GM23338 (cell line): ENCODE data around the gene MYL11. TPM values are rescaled to one million over a fixed set of nuclear protein-coding genes. Genes with fewer than 3 reads are reported as not detected.

Source experiments
- ATAC-seq: fragments of 200-7000 bp; cut with Tn5 transposase; 3 replicates; pipeline ENCODE4 v1.9.1; 2020
- DNase-seq: peaks from one replicate; pipeline ENCODE4 v3.0.0-alpha.2; 2015; ENCODE audit warnings: low spot score
- H2AFZ ChIP-seq: fragments of 200-600 bp; sonication (generic); 2 replicates; pipeline ENCODE4 v1.8.0; 2016; ENCODE audit warnings: antibody characterized with exemption, mild to moderate bottlenecking, moderate library complexity
- H3F3A ChIP-seq: fragments of 200-600 bp; sonication (generic); replicated peaks from 2 replicates; pipeline ENCODE4 v1.8.0; 2017; ENCODE audit warnings: antibody characterized with exemption, mixed run types, low read depth
- H3K27ac ChIP-seq: fragments of 200-600 bp; sonication (generic); 2 replicates; pipeline ENCODE4 v1.6.1; 2016; ENCODE audit warnings: low read depth
- H3K27me3 ChIP-seq: fragments of 200-600 bp; sonication (generic); 2 replicates; pipeline ENCODE4 v1.8.0; 2016; ENCODE audit warnings: mild to moderate bottlenecking, mixed run types, moderate library complexity; ENCODE audit not compliant: insufficient read depth
- H3K36me3 ChIP-seq: fragments of 200-600 bp; sonication (generic); 2 replicates; pipeline ENCODE4 v1.8.0; 2016; ENCODE audit warnings: mild to moderate bottlenecking; ENCODE audit not compliant: insufficient read depth
- H3K4me1 ChIP-seq: fragments of 200-600 bp; sonication (generic); 2 replicates; pipeline ENCODE4 v1.8.0; 2016; ENCODE audit warnings: mild to moderate bottlenecking, moderate library complexity; ENCODE audit not compliant: insufficient read depth
- H3K4me2 ChIP-seq: fragments of 200-600 bp; sonication (generic); 2 replicates; pipeline ENCODE4 v1.7.1; 2017; ENCODE audit warnings: mixed run types
- H3K4me3 ChIP-seq: fragments of 200-600 bp; sonication (generic); 2 replicates; pipeline ENCODE4 v1.6.1; 2016; ENCODE audit warnings: mixed run types
- H3K79me2 ChIP-seq: fragments of 200-600 bp; sonication (generic); replicated peaks from 2 replicates; pipeline ENCODE4 v1.8.0; 2017; ENCODE audit warnings: mild to moderate bottlenecking; ENCODE audit not compliant: insufficient read depth
- H3K9me2 ChIP-seq: fragments of 200-600 bp; sonication (generic); 2 replicates; pipeline ENCODE4 v1.8.0; 2017; ENCODE audit not compliant: insufficient read depth
- H4K20me1 ChIP-seq: fragments of 200-600 bp; sonication (generic); replicated peaks from 2 replicates; pipeline ENCODE4 v1.8.0; 2017; ENCODE audit warnings: mild to moderate bottlenecking; ENCODE audit not compliant: insufficient read depth
- H3K27ac Mint-ChIP-seq: 2 replicates; pipeline ENCODE4 v1.8.0; 2020; ENCODE audit warnings: inconsistent platforms, mild to moderate bottlenecking, moderate library complexity, mixed read lengths
- H3K27me3 Mint-ChIP-seq: 3 replicates; pipeline ENCODE4 v1.8.0; 2022; ENCODE audit warnings: low read depth, mild to moderate bottlenecking, moderate library complexity, mixed read lengths, inconsistent platforms; ENCODE audit not compliant: insufficient read depth, poor library complexity
- H3K36me3 Mint-ChIP-seq: 3 replicates; pipeline ENCODE4 v1.8.0; 2021; ENCODE audit warnings: low read depth, mild to moderate bottlenecking, inconsistent platforms, moderate library complexity, mixed read lengths
- H3K4me1 Mint-ChIP-seq: 3 replicates; pipeline ENCODE4 v1.8.0; 2020; ENCODE audit warnings: mild to moderate bottlenecking, inconsistent platforms, mixed read lengths
- H3K4me3 Mint-ChIP-seq: 3 replicates; pipeline ENCODE4 v1.8.0; 2021; ENCODE audit warnings: moderate library complexity, mild to moderate bottlenecking, inconsistent platforms, mixed read lengths
- H3K9me3 Mint-ChIP-seq: 3 replicates; pipeline ENCODE4 v1.8.0; 2020; ENCODE audit warnings: moderate library complexity, mild to moderate bottlenecking, inconsistent platforms, mixed read lengths
- CREB1 ChIP-seq: fragments of 250-450 bp; sonication (Bioruptor Pico); IDR thresholded peaks from 2 replicates; pipeline ENCODE4 v1.5.0; 2020; ENCODE audit warnings: low read depth, mild to moderate bottlenecking, moderate library complexity
- CTCF ChIP-seq, 2 experiments: fragments of 200-600 bp in 1 of 2; sonication (generic) in 1 of 2; conservative IDR thresholded peaks; 2 replicates each; pipeline versions ENCODE4 v1.5.1 to v1.6.1; 2016 to 2017; ENCODE audit warnings: antibody characterized with exemption in 2 of 2, low read depth in 2 of 2, mild to moderate bottlenecking in 2 of 2, moderate library complexity in 1 of 2
- ETS1 ChIP-seq: IDR thresholded peaks from 2 replicates; pipeline ENCODE4 v1.6.1; 2016; ENCODE audit warnings: antibody characterized with exemption
- JUNB ChIP-seq: IDR thresholded peaks from one replicate; pipeline ENCODE4 v1.6.1; 2016; ENCODE audit warnings: antibody characterized with exemption; ENCODE audit not compliant: unreplicated experiment
- POLR2AphosphoS5 ChIP-seq: IDR thresholded peaks from 2 replicates; pipeline ENCODE4 v1.6.1; 2016; ENCODE audit warnings: antibody characterized with exemption, low read depth
- REST ChIP-seq: IDR thresholded peaks from one replicate; pipeline ENCODE4 v1.6.1; 2018; ENCODE audit warnings: antibody characterized with exemption; ENCODE audit not compliant: unreplicated experiment
- STAT1 ChIP-seq: IDR thresholded peaks from one replicate; pipeline ENCODE4 v1.6.1; 2016; ENCODE audit warnings: antibody characterized with exemption; ENCODE audit not compliant: unreplicated experiment
- ZNF114 ChIP-seq: fragments of 250-450 bp; sonication (Bioruptor Pico); IDR thresholded peaks from 2 replicates; pipeline ENCODE4 v1.5.0; 2020; ENCODE audit warnings: mild to moderate bottlenecking, moderate library complexity
- ZNF331 ChIP-seq: fragments of 250-450 bp; sonication (Bioruptor Pico); IDR thresholded peaks from 2 replicates; pipeline ENCODE4 v1.5.0; 2020; ENCODE audit warnings: low read depth, mild to moderate bottlenecking, moderate library complexity
- polyA plus RNA-seq: library from polyadenylated mRNA; unstranded; fragments of >200 nt; fragmentation: Nextera tagmentation; extraction: Ambion mirVana; gene quantifications from 2 replicates; pipeline ENCODE4 v1.2.1, GENCODE V29; 2016
- total RNA-seq: library from RNA; depleted of rRNA; stranded (reverse); fragments of >200 nt; shearing (Covaris generic); gene quantifications from 2 replicates; pipeline ENCODE4 v1.2.3, GENCODE V29; 2014

The MYL11 gene
- total and polyA plus RNA-seq, 2 experiments from 2014 or later: 3.5 TPM; not detected in 1

- Mint-ChIP-seq H3K36me3 (peaks cover 39% of the 10 kb centered on the region), H3K4me1 (peaks cover 16% of the 10 kb centered on the region), H3K27me3 (peaks cover 12% of the 10 kb centered on the region), H3K27ac (no peak overlapping the region), H3K9me3 (no peaks in the 10 kb centered on the region), H3K4me3 (peak overlapping the region; percentile 24; the same call in 1 of the 3 replicates)
- no peaks in the 10 kb centered on the region for H3K27me3 ChIP-seq
- H3F3A ChIP-seq: peaks cover 18% of the 10 kb centered on the region; the same call in 1 of the 2 replicates
- no peak overlapping the region for H3K27ac ChIP-seq
- peak overlapping the region; percentile 51; the same call in 1 of the 2 replicates for H3K4me2 ChIP-seq
- no peak overlapping the region for H2AFZ ChIP-seq
- peak; percentile 63 for ATAC-seq
- TF ChIP-seq CTCF (conservative IDR thresholded peaks at IDR 0.05; ENCODE audit: low read depth in 2 of 2): peak; percentile 87 to 95
- no peak for TF ChIP-seq ZNF114 (CRISPR knock-in tag)
- no peak overlapping the region for H3K4me3 ChIP-seq
- H3K79me2 ChIP-seq: peaks cover 16% of the 10 kb centered on the region; the same call in 1 of the 2 replicates
- H3K9me2 ChIP-seq: no peaks in the 10 kb centered on the region
- H3K36me3 ChIP-seq: peaks cover 3% of the 10 kb centered on the region; the same call in 1 of the 2 replicates
- DNase-seq: peak; percentile 96
- H3K4me1 ChIP-seq: peaks cover 8% of the 10 kb centered on the region
- H4K20me1 ChIP-seq: peaks cover 15% of the 10 kb centered on the region
These were observed 34.8 kb downstream of the MYL11 start for GRCh38 chr16:30409125-30410060.

- peaks cover 29% of the 10 kb centered on the region for H4K20me1 ChIP-seq
- DNase-seq: no peak
- H3K9me3 Mint-ChIP-seq: no peaks in the 10 kb centered on the region
- peaks cover 11% of the 10 kb centered on the region for H3K4me1 Mint-ChIP-seq
- no peaks in the 10 kb centered on the region for H3K9me2 ChIP-seq
- H3K36me3 ChIP-seq: peaks cover 3% of the 10 kb centered on the region; the same call in 1 of the 2 replicates
- H3K27me3 ChIP-seq: no peaks in the 10 kb centered on the region
- peaks cover 6% of the 10 kb centered on the region for H3K4me1 ChIP-seq
- no peak overlapping the region for H3K27ac ChIP-seq
- H3K4me2 ChIP-seq: no peak overlapping the region
- H3K27ac Mint-ChIP-seq: no peak overlapping the region
- H3K27me3 Mint-ChIP-seq: peaks cover 16% of the 10 kb centered on the region
- no peak overlapping the region for H3K4me3 ChIP-seq
- ATAC-seq: no peak
- peaks cover 14% of the 10 kb centered on the region; the same call in 1 of the 2 replicates for H3K79me2 ChIP-seq
- peaks cover 45% of the 10 kb centered on the region for H3K36me3 Mint-ChIP-seq
- H3K4me3 Mint-ChIP-seq: no peak overlapping the region
- no peak overlapping the region for H2AFZ ChIP-seq
- peaks cover 29% of the 10 kb centered on the region for H3F3A ChIP-seq
- TF ChIP-seq REST (no peak), POLR2AphosphoS5 (no peak), STAT1 (no peak), CREB1 (no peak), JUNB (no peak), ZNF331 (CRISPR knock-in tag) (no peak), ETS1 (no peak)
These were observed 38.7 kb downstream of the MYL11 start for GRCh38 chr16:30413112-30413806.
